ENCODE results near the gene ATP2B2. TPM values are rescaled to one million over a fixed set of nuclear protein-coding genes. Genes with fewer than 3 reads are reported as not detected.

The ATP2B2 gene
- total RNA-seq, 4 donors from 2014 or later = not detected

DNA sequence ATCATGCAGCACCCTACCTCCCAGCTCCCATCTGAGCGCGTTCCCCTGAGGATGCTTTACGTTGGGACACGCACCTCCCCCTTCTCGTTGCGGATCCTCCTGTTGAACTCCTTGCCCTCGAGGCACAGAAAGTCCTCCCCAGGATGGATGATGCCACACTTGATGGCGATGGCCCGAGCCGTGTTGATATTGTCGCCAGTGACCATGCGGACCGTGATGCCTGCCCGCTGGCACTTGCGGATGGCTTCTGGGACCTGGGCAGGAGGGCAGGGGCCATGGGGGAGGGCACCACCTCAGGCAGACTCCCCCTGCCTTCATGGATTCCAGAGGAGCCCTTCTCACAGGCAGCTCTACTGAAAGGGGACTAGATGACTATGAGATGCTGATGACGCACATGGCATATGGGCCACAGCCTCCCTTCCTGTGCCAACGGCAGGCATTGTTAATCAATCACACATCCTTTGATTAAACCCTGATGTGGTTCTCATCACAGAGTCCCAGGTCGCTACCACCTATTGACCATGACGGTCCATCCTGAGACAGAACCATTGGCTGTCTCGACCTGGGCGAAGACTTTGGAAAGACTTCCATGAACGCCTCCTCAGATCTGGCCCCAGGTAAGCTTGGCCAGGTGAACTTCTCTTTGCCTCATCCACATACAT lies 154.9 kb downstream of the ATP2B2 start:
- intact Hi-C loops (cut with DNase I; ENCODE audit: low total_unique reads) = no loop called here
- in situ Hi-C loops (cut with MboI; ENCODE audit: low pct_ligation_motif_present in 1 of 4, low pct_unique_long_range_greater_than_20kb in 1 of 4, low sequenced_read_pairs in 3 of 4) = loop anchor here in 1 of 4 donors (10.0 kb wide), 1 partner anchor 394 kb away; no protein-coding TSS in a partner anchor
- 55 to 86% methylated on average over 5 to 21 of the region's 22 CpGs for WGBS, 2 donors (ENCODE audit: low coverage in 1 of 2)
- peaks cover 0 to 3% (median 0%) of the 10 kb centered on the region in 4 donors for H3K4me1 ChIP-seq
- DNase-seq = no peak
- TF ChIP-seq POLR2A (IDR thresholded peaks at IDR 0.05) (no peak), CTCF (IDR thresholded peaks at IDR 0.05) (no peak), EP300 (IDR thresholded peaks at IDR 0.05; ENCODE audit: low read depth) (no peak), POLR2AphosphoS5 (IDR thresholded peaks at IDR 0.05) (no peak)
- H3K27me3 ChIP-seq = no peaks in the 10 kb centered on the region
- no peaks in the 10 kb centered on the region for H3K9me3 ChIP-seq
- no peak overlapping the region for H3K4me3 ChIP-seq
- no peaks in the 10 kb centered on the region for H3K36me3 ChIP-seq
- no peak overlapping the region for H3K27ac ChIP-seq

DNA sequence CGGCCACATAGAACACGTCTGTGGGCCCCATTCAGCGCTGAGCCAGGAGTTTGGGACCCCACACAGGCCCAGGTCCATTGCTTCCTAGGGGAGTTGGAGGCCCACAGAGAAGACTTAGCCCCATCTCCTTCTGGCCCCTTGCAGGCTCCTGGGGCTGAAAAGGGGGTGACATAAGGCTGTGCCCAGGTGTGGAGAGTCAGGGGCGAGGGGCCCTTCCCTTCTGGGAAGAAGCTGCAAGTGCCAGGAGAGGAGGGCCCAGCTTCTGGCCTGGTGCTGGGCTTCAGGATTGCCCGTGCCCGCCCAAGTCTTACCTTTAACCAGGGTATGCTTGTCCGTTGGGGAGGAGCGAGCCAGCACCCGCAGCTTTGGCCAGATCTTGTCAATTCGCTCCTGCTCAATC lies 155.6 kb downstream of the ATP2B2 start:
- Histone ChIP-seq H3K4me1 (peaks cover 0 to 3% (median 0%) of the 10 kb centered on the region in 4 donors), H3K4me3 (no peak overlapping the region), H3K9me3 (no peaks in the 10 kb centered on the region), H3K27me3 (no peaks in the 10 kb centered on the region), H3K36me3 (no peaks in the 10 kb centered on the region), H3K27ac (no peak overlapping the region)
- in situ Hi-C loops (cut with MboI; ENCODE audit: low pct_ligation_motif_present in 1 of 4, low pct_unique_long_range_greater_than_20kb in 1 of 4, low sequenced_read_pairs in 3 of 4) = loop anchor here (10.0 to 25.0 kb wide), 3 partner anchors 385 to 395 kb away; no protein-coding TSS in a partner anchor
- WGBS, 2 donors (ENCODE audit: low coverage in 1 of 2) = 90 to 100% methylated on average over 1 to 10 of the region's 10 CpGs
- TF ChIP-seq CTCF (IDR thresholded peaks at IDR 0.05) (no peak), POLR2AphosphoS5 (IDR thresholded peaks at IDR 0.05) (no peak), EP300 (IDR thresholded peaks at IDR 0.05; ENCODE audit: low read depth) (no peak), POLR2A (IDR thresholded peaks at IDR 0.05) (no peak)
- DNase-seq = no peak
- intact Hi-C loops (cut with DNase I; ENCODE audit: low total_unique reads) = no loop called here

DNA sequence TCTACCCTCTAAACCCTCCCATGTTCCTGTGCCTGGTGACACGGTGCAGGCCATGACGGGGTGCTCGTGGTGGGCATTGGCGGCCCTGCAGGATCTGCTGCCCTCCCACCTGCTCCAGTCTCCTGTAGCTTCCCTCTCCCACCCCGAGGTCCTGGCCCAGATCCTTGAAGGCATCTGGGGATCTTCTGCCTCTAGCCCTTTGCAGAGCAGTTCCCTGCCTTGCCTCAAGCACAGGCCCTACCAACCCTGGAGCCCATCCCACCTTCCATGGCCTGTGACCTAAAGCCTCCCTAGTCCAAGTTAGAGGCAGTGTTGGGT lies 157.0 kb downstream of the ATP2B2 start:
- Histone ChIP-seq H3K36me3 (no peaks in the 10 kb centered on the region), H3K27me3 (peaks cover 6% of the 10 kb centered on the region), H3K4me1 (no peaks in the 10 kb centered on the region), H3K27ac (no peak overlapping the region), H3K9me3 (no peaks in the 10 kb centered on the region), H3K4me3 (no peak overlapping the region)
- TF ChIP-seq CTCF (IDR thresholded peaks at IDR 0.05) = no peak
- no peak for TF ChIP-seq POLR2AphosphoS5 (IDR thresholded peaks at IDR 0.05)
- TF ChIP-seq POLR2A (IDR thresholded peaks at IDR 0.05) = no peak
- TF ChIP-seq EP300 (IDR thresholded peaks at IDR 0.05; ENCODE audit: low read depth) = no peak
- 77% methylated on average over 5 of the region's 5 CpGs; no CpG with 5 or more reads in 1 of the 2 donors for WGBS, 2 donors (ENCODE audit: low coverage in 1 of 2)
- in situ Hi-C loops (cut with MboI; ENCODE audit: low pct_ligation_motif_present in 1 of 4, low pct_unique_long_range_greater_than_20kb in 1 of 4, low sequenced_read_pairs in 3 of 4) = loop anchor here in 3 of 4 donors (10.0 to 25.0 kb wide), 3 partner anchors 386 to 396 kb away; no protein-coding TSS in a partner anchor
- no peak for DNase-seq
- intact Hi-C loops (cut with DNase I; ENCODE audit: low total_unique reads) = no loop called here

- H3K27ac ChIP-seq = no peak overlapping the region
- no peaks in the 10 kb centered on the region for H3K36me3 ChIP-seq
- intact Hi-C loops (cut with DNase I; ENCODE audit: low total_unique reads) = no loop called here
- H3K9me3 ChIP-seq = no peaks in the 10 kb centered on the region
- 67 to 80% methylated on average over 4 to 13 of the region's 13 CpGs for WGBS, 2 donors (ENCODE audit: low coverage in 1 of 2)
- no peak for TF ChIP-seq EP300 (IDR thresholded peaks at IDR 0.05; ENCODE audit: low read depth)
- no peak for TF ChIP-seq CTCF (IDR thresholded peaks at IDR 0.05)
- no peak for TF ChIP-seq POLR2AphosphoS5 (IDR thresholded peaks at IDR 0.05)
- TF ChIP-seq POLR2A (IDR thresholded peaks at IDR 0.05) = no peak
- no peak for DNase-seq
- in situ Hi-C loops (cut with MboI; ENCODE audit: low pct_ligation_motif_present in 1 of 4, low pct_unique_long_range_greater_than_20kb in 1 of 4, low sequenced_read_pairs in 3 of 4) = loop anchor here in 3 of 4 donors (10.0 to 25.0 kb wide), 3 partner anchors 387 to 397 kb away; no protein-coding TSS in a partner anchor
- no peak overlapping the region for H3K4me3 ChIP-seq
- H3K27me3 ChIP-seq = peaks cover 6% of the 10 kb centered on the region
- no peaks in the 10 kb centered on the region for H3K4me1 ChIP-seq
Observed at GRCh38 chr3:10347648-10348403, 157.6 kb downstream of the ATP2B2 start.

All from transverse colon (tissue), 4 donors.